ENCODE data around the gene FBXL7.

- TF ChIP-seq EZH2 (IDR thresholded peaks at IDR 0.05; ENCODE audit: insufficient read depth, poor library complexity, severe bottlenecking) (no peak), EZH2phosphoT487 (IDR thresholded peaks at IDR 0.05; ENCODE audit: insufficient read depth, low read depth) (no peak)
These were observed 97.0 kb downstream of the FBXL7 start for GRCh38 chr5:15596936-15597335.

All from GM23248 (cell line).